Activated T-cell treated with anti-CD3 and anti-CD28 coated beads, Interleukin-2, amount 50 U/mL, for 24 hours (primary cell): Measurements from ENCODE around the gene FEM1B.

Experiments used
- DNase-seq: peaks from one replicate; pipeline ENCODE4 v3.0.0-alpha.2; 2020
- H3K27ac Mint-ChIP-seq: 2 replicates; pipeline ENCODE4 v1.8.0; 2020; ENCODE audit warnings: mild to moderate bottlenecking, mixed read lengths
- H3K27me3 Mint-ChIP-seq: 2 replicates; pipeline ENCODE4 v1.8.0; 2020; ENCODE audit warnings: mixed read lengths
- H3K36me3 Mint-ChIP-seq: 2 replicates; pipeline ENCODE4 v1.8.0; 2020; ENCODE audit warnings: low read depth, mixed read lengths
- H3K4me1 Mint-ChIP-seq: 2 replicates; pipeline ENCODE4 v1.8.0; 2020; ENCODE audit warnings: low read depth, mixed read lengths
- H3K4me3 Mint-ChIP-seq: 2 replicates; pipeline ENCODE4 v1.8.0; 2020; ENCODE audit warnings: mild to moderate bottlenecking, moderate library complexity, mixed read lengths
- H3K9me3 Mint-ChIP-seq: 2 replicates; pipeline ENCODE4 v1.8.0; 2020; ENCODE audit warnings: mixed read lengths

The FEM1B gene

GRCh38 chr15:68271854-68272471, 5.6 kb upstream of the FEM1B start:
- Mint-ChIP-seq H3K27ac (no peak overlapping the region), H3K9me3 (no peaks in the 10 kb centered on the region), H3K36me3 (peaks cover under 1% of the 10 kb centered on the region), H3K4me3 (no peak overlapping the region), H3K27me3 (no peaks in the 10 kb centered on the region), H3K4me1 (peaks cover 13% of the 10 kb centered on the region)
- no peak for DNase-seq

- Mint-ChIP-seq H3K36me3 (peaks cover 5% of the 10 kb centered on the region), H3K4me1 (peaks cover 17% of the 10 kb centered on the region), H3K27ac (no peak overlapping the region), H3K9me3 (no peaks in the 10 kb centered on the region), H3K4me3 (no peak overlapping the region), H3K27me3 (no peaks in the 10 kb centered on the region)
- DNase-seq, result no peak
These were observed 4.7 kb upstream of the FEM1B start for GRCh38 chr15:68272721-68273271.

- peaks cover 20% of the 10 kb centered on the region for H3K4me1 Mint-ChIP-seq
- no peak overlapping the region for H3K4me3 Mint-ChIP-seq
- H3K36me3 Mint-ChIP-seq, result peaks cover 17% of the 10 kb centered on the region
- no peak for DNase-seq
- H3K27ac Mint-ChIP-seq, result no peak overlapping the region
- H3K27me3 Mint-ChIP-seq, result no peaks in the 10 kb centered on the region
- H3K9me3 Mint-ChIP-seq, result no peaks in the 10 kb centered on the region
These were observed 3.2 kb upstream of the FEM1B start for GRCh38 chr15:68274201-68274848.

DNA sequence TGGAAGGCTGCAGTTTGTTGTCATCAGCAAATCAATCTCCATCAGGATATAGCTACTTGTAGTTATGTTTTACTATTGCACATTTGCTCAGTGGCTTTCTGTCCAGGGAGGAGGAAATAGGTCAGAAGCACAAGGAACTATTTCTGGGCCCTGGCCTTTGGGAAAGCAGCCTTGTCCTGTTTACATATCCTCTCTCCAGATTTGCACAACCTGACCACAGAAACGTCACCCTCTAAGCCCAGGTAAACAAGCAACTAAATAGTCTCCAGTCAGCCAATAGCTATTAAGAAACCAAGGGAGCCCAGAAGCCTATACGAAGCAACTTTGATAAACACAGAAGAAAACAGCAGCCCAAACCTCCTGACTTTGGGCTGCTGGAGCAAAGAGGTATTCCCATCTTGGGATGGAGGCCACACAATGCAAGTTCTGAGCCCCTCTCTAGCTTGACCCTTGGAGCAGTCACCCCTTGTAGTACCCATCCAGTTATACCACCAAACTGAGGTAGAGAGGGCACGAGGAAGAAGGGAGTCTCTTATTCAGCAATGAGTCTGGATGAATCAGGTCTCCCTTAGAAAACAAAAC, 2.3 kb upstream of the FEM1B start:
- no peak overlapping the region for H3K4me3 Mint-ChIP-seq
- no peaks in the 10 kb centered on the region for H3K9me3 Mint-ChIP-seq
- no peaks in the 10 kb centered on the region for H3K27me3 Mint-ChIP-seq
- H3K27ac Mint-ChIP-seq, result no peak overlapping the region
- H3K36me3 Mint-ChIP-seq, result peaks cover 27% of the 10 kb centered on the region
- H3K4me1 Mint-ChIP-seq, result peaks cover 29% of the 10 kb centered on the region
- DNase-seq, result no peak

GRCh38 chr15:68276668-68277067, 877 bp upstream of the FEM1B start:
- peaks cover 37% of the 10 kb centered on the region for H3K36me3 Mint-ChIP-seq
- H3K27me3 Mint-ChIP-seq, result no peaks in the 10 kb centered on the region
- peaks cover 43% of the 10 kb centered on the region for H3K4me1 Mint-ChIP-seq
- peak overlapping the region; percentile 95 for H3K4me3 Mint-ChIP-seq
- no peak for DNase-seq
- no peaks in the 10 kb centered on the region for H3K9me3 Mint-ChIP-seq
- H3K27ac Mint-ChIP-seq, result peak overlapping the region; percentile 99

- peaks cover 42% of the 10 kb centered on the region for H3K36me3 Mint-ChIP-seq
These were observed 378 bp upstream of the FEM1B start for GRCh38 chr15:68277131-68277602.

GRCh38 chr15:68278345-68278594, 725 bp downstream of the FEM1B start:
- H3K36me3 Mint-ChIP-seq, result peaks cover 43% of the 10 kb centered on the region
- no peak for DNase-seq
- H3K4me3 Mint-ChIP-seq, result peak overlapping the region; percentile 95
- H3K9me3 Mint-ChIP-seq, result no peaks in the 10 kb centered on the region
- peak overlapping the region; percentile 95 for H3K27ac Mint-ChIP-seq
- peaks cover 50% of the 10 kb centered on the region for H3K4me1 Mint-ChIP-seq
- no peaks in the 10 kb centered on the region for H3K27me3 Mint-ChIP-seq

More at GRCh38 chr15:68277131-68277602, 378 bp upstream of the FEM1B start:
- Mint-ChIP-seq H3K4me3 (peak overlapping the region; percentile 95), H3K4me1 (peaks cover 48% of the 10 kb centered on the region), H3K27ac (peak overlapping the region; percentile 99), H3K27me3 (no peaks in the 10 kb centered on the region), H3K9me3 (no peaks in the 10 kb centered on the region)
- DNase-seq, result no peak

GRCh38 chr15:68278595-68279405, 1.3 kb downstream of the FEM1B start:
- Mint-ChIP-seq H3K4me1 (peaks cover 52% of the 10 kb centered on the region), H3K4me3 (peak overlapping the region; percentile 95), H3K27ac (peak overlapping the region; percentile 95), H3K27me3 (no peaks in the 10 kb centered on the region), H3K36me3 (peaks cover 46% of the 10 kb centered on the region), H3K9me3 (no peaks in the 10 kb centered on the region)
- no peak for DNase-seq

- peaks cover 55% of the 10 kb centered on the region for H3K36me3 Mint-ChIP-seq
- no peaks in the 10 kb centered on the region for H3K9me3 Mint-ChIP-seq
- H3K27ac Mint-ChIP-seq, result peak overlapping the region; percentile 95
- no peak for DNase-seq
- peak overlapping the region; percentile 95 for H3K4me3 Mint-ChIP-seq
- H3K27me3 Mint-ChIP-seq, result no peaks in the 10 kb centered on the region
- peaks cover 59% of the 10 kb centered on the region for H3K4me1 Mint-ChIP-seq
These were observed 2.5 kb downstream of the FEM1B start for GRCh38 chr15:68279779-68280753.

DNA sequence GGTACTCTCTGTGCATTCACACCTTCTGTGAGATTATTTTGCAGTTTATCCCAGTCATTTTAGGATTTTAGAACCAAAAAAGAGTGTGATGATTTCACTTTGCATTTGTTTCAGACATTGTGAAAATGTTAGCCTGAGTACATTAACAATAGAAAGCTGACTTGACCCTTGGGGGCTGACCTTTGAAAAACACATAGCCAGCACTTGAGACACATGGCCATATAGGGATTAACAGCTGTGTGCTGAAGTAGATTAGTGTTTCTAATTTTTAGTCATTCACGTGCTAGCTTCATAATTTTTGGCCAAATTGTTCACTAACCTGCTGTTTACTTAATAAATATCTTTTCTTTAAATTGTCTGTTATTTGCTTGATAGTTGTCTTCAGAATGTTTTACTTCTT, 3.5 kb downstream of the FEM1B start:
- peak overlapping the region; percentile 95 for H3K4me3 Mint-ChIP-seq
- H3K36me3 Mint-ChIP-seq, result peaks cover 64% of the 10 kb centered on the region
- peak overlapping the region; percentile 53 for H3K27ac Mint-ChIP-seq
- no peaks in the 10 kb centered on the region for H3K27me3 Mint-ChIP-seq
- no peaks in the 10 kb centered on the region for H3K9me3 Mint-ChIP-seq
- peaks cover 68% of the 10 kb centered on the region for H3K4me1 Mint-ChIP-seq
- DNase-seq, result no peak

- H3K27ac Mint-ChIP-seq, result no peak overlapping the region
- no peaks in the 10 kb centered on the region for H3K27me3 Mint-ChIP-seq
- DNase-seq, result no peak
- H3K9me3 Mint-ChIP-seq, result no peaks in the 10 kb centered on the region
- peaks cover 74% of the 10 kb centered on the region for H3K36me3 Mint-ChIP-seq
- peaks cover 71% of the 10 kb centered on the region for H3K4me1 Mint-ChIP-seq
- no peak overlapping the region for H3K4me3 Mint-ChIP-seq
These were observed 5.9 kb downstream of the FEM1B start for GRCh38 chr15:68283401-68283800.

- Mint-ChIP-seq H3K4me3 (no peak overlapping the region), H3K27me3 (no peaks in the 10 kb centered on the region), H3K27ac (peak overlapping the region; percentile 44), H3K9me3 (no peaks in the 10 kb centered on the region), H3K36me3 (peaks cover 72% of the 10 kb centered on the region), H3K4me1 (peaks cover 76% of the 10 kb centered on the region)
- DNase-seq, result no peak
These were observed 7.2 kb downstream of the FEM1B start for GRCh38 chr15:68284616-68285258.

GRCh38 chr15:68285259-68285980, 7.9 kb downstream of the FEM1B start:
- H3K27ac Mint-ChIP-seq, result peak overlapping the region; percentile 44

More at GRCh38 chr15:68285259-68285980, 7.9 kb downstream of the FEM1B start:
- H3K4me1 Mint-ChIP-seq, result peaks cover 76% of the 10 kb centered on the region
- no peaks in the 10 kb centered on the region for H3K9me3 Mint-ChIP-seq
- DNase-seq, result no peak
- no peak overlapping the region for H3K4me3 Mint-ChIP-seq
- peaks cover 72% of the 10 kb centered on the region for H3K36me3 Mint-ChIP-seq
- H3K27me3 Mint-ChIP-seq, result no peaks in the 10 kb centered on the region
